K562 (cell line): ENCODE data around the gene INPP4B. TPM values are rescaled to one million over a fixed set of nuclear protein-coding genes. Genes with fewer than 3 reads are reported as not detected.

Source experiments
- ATAC-seq: fragments of 200-7000 bp; cut with Tn5 transposase; 3 replicates; pipeline ENCODE4 v1.9.1; 2020; ENCODE audit warnings: moderate library complexity
- BruUV-seq: library from RNA; stranded (reverse); fragments of 400-500 nt; replicated peaks from 2 replicates; lab custom pipeline; 2021; lab: Mats Ljungman, UMichigan
- CTCF ChIA-PET: fragments of 300-600 bp; formaldehyde crosslinking; extraction: SDS; loops from one replicate; lab custom pipeline; 2021; ENCODE audit warnings: low intra/inter-chr PET ratio; lab: Yijun Ruan, JAX
- POLR2A ChIA-PET: fragments of 300-600, 350-650 bp; sonication (Branson Sonifier 250); formaldehyde crosslinking; extraction: SDS; loops from one replicate; lab custom pipeline; 2021; ENCODE audit warnings: antibody characterized with exemption, inconsistent platforms; lab: Yijun Ruan, JAX
- DNase-seq, 4 experiments: peaks; one replicate each; pipeline versions ENCODE4 v3.0.0 to v3.0.0-alpha.2; 2011 to 2018; ENCODE audit warnings: low spot score in 3 of 4, mixed read lengths in 3 of 4; ENCODE audit errors: extremely low read depth in 1 of 4
- FAIRE-seq: peaks from 2 replicates; lab custom pipeline; 2011; peaks lifted over from hg19 to GRCh38; lab: Jason Lieb, UNC
- H2AFZ ChIP-seq: 2 replicates; pipeline ENCODE4 v1.6.0; 2011; ENCODE audit warnings: low read depth, low read length, control low read depth, inconsistent platforms
- H3K27ac ChIP-seq: fragments of 200-600 bp; 3 replicates; pipeline ENCODE4 v1.8.0; 2011; ENCODE audit warnings: low read depth, mild to moderate bottlenecking, control low read depth, inconsistent platforms, low read length, moderate library complexity, mixed read lengths; ENCODE audit errors: extremely low read depth
- H3K27me3 ChIP-seq, 2 experiments: fragments of 300-600 bp in 1 of 2; 2 replicates in 1 of 2; 3 replicates in 1 of 2; pipeline versions ENCODE4 v1.6.0 to v1.8.0; 2011; ENCODE audit warnings: inconsistent platforms in 2 of 2, low read length in 2 of 2, mild to moderate bottlenecking in 1 of 2, mixed read lengths in 1 of 2, moderate library complexity in 1 of 2; ENCODE audit not compliant: control insufficient read depth in 2 of 2, insufficient read depth in 2 of 2
- H3K36me3 ChIP-seq: fragments of 300-600 bp; 3 replicates; pipeline ENCODE4 v1.8.0; 2011; ENCODE audit warnings: mild to moderate bottlenecking, low read length, inconsistent platforms; ENCODE audit not compliant: control insufficient read depth, insufficient read depth
- H3K4me1 ChIP-seq, 2 experiments: fragments of 200-600 bp in 1 of 2; replicated peaks in 1 of 2; 2 replicates in 1 of 2; 3 replicates in 1 of 2; pipeline versions ENCODE4 v1.5.1 to v1.8.0; 2011; ENCODE audit warnings: inconsistent platforms in 2 of 2, low read length in 2 of 2, mild to moderate bottlenecking in 1 of 2, mixed read lengths in 1 of 2, moderate library complexity in 1 of 2; ENCODE audit not compliant: control insufficient read depth in 2 of 2, insufficient read depth in 2 of 2
- H3K4me2 ChIP-seq: 2 replicates; pipeline ENCODE4 v1.6.1; 2011; ENCODE audit warnings: low read length, control low read depth, inconsistent platforms, mixed read lengths; ENCODE audit not compliant: insufficient read depth
- H3K4me3 ChIP-seq: fragments of 200-600 bp; sonication (generic), shearing (Covaris generic); 2 replicates; pipeline ENCODE4 v1.5.1; 2016; ENCODE audit warnings: control low read depth, inconsistent platforms
- H3K79me2 ChIP-seq: fragments of 200-600 bp; 3 replicates; pipeline ENCODE4 v1.8.0; 2011; ENCODE audit warnings: low read length, inconsistent platforms; ENCODE audit not compliant: control insufficient read depth, insufficient read depth
- H3K9ac ChIP-seq, 2 experiments: 2 replicates each; pipeline versions ENCODE4 v1.6.0 to v1.6.1; 2011; ENCODE audit warnings: low read depth in 2 of 2, low read length in 2 of 2, control low read depth in 1 of 2, inconsistent platforms in 1 of 2, mild to moderate bottlenecking in 1 of 2, mixed read lengths in 1 of 2; ENCODE audit not compliant: insufficient read depth in 1 of 2
- H3K9me1 ChIP-seq: one replicate; pipeline ENCODE4 v1.6.0; 2011; ENCODE audit warnings: inconsistent platforms, mild to moderate bottlenecking, low read length, moderate library complexity; ENCODE audit not compliant: control insufficient read depth, insufficient read depth
- H3K9me3 ChIP-seq: replicated peaks from 2 replicates; pipeline ENCODE4 v1.5.1; 2011; ENCODE audit warnings: low read depth, low read length, inconsistent platforms; ENCODE audit not compliant: control insufficient read depth, insufficient read depth
- H4K20me1 ChIP-seq: replicated peaks from 2 replicates; pipeline ENCODE4 v1.6.1; 2011; ENCODE audit warnings: low read length, inconsistent platforms, mixed read lengths; ENCODE audit not compliant: control insufficient read depth, insufficient read depth
- ARHGAP35 ChIP-seq: fragments of 450-650 bp; IDR thresholded peaks from 2 replicates; pipeline ENCODE4 v1.6.1; 2018; ENCODE audit not compliant: partially characterized antibody
- CHD2 ChIP-seq: IDR thresholded peaks from 2 replicates; pipeline ENCODE4 v1.6.1; 2011; ENCODE audit warnings: low read depth, low read length
- CREB3L1 ChIP-seq: fragments of 450-650 bp; IDR thresholded peaks from 2 replicates; pipeline ENCODE4 v1.6.1; 2014; ENCODE audit warnings: low read depth, mild to moderate bottlenecking, moderate library complexity, borderline replicate concordance
- EP400 ChIP-seq: fragments of 450-650 bp; IDR thresholded peaks from 2 replicates; pipeline ENCODE4 v1.6.1; 2017; ENCODE audit warnings: antibody characterized with exemption, mild to moderate bottlenecking, moderate library complexity
- ETV6 ChIP-seq, 3 experiments: fragments of 150-350 bp in 1 of 3; sonication (generic) in 1 of 3; formaldehyde crosslinking in 1 of 3; IDR thresholded peaks; 2 replicates each; pipeline versions ENCODE4 v1.6.1 to v1.8.0; 2014 to 2022; ENCODE audit warnings: borderline replicate concordance in 2 of 3, low read depth in 2 of 3, antibody characterized with exemption in 1 of 3, low read length in 1 of 3, mild to moderate bottlenecking in 1 of 3, missing genetic modification reagents in 1 of 3
- HDAC1 ChIP-seq, 2 experiments: fragments of 450-650 bp; IDR thresholded peaks; 2 replicates each; pipeline ENCODE4 v1.6.1; 2016 to 2017; ENCODE audit warnings: inconsistent platforms in 1 of 2, mild to moderate bottlenecking in 1 of 2, moderate library complexity in 1 of 2
- NFE2L1 ChIP-seq: fragments of 450-650 bp; IDR thresholded peaks from 2 replicates; pipeline ENCODE4 v1.6.1; 2016; ENCODE audit warnings: missing genetic modification characterization, low read depth, mild to moderate bottlenecking, missing compliant biosample characterization, moderate library complexity, borderline replicate concordance
- NR2C1 ChIP-seq, 2 experiments: fragments of 450-650 bp; IDR thresholded peaks; 2 replicates each; pipeline ENCODE4 v1.6.1; 2017; ENCODE audit warnings: mild to moderate bottlenecking in 2 of 2, antibody characterized with exemption in 1 of 2, inconsistent platforms in 1 of 2, missing compliant biosample characterization in 1 of 2, missing genetic modification characterization in 1 of 2
- VEZF1 ChIP-seq: fragments of 200-800 bp; sonication (Bioruptor generic); IDR thresholded peaks from 2 replicates; pipeline ENCODE4 v1.6.1; 2017; ENCODE audit warnings: missing genetic modification characterization, missing compliant biosample characterization
- ZBTB33 ChIP-seq: sonication (generic); formaldehyde crosslinking; IDR thresholded peaks from 2 replicates; pipeline ENCODE4 v1.8.1; 2023; ENCODE audit warnings: mild to moderate bottlenecking, missing genetic modification reagents
- WGBS: fragments of 100-300 bp; shearing (Covaris generic); methylation state at CpG from one replicate; pipeline ENCODE4 v1.1.6; 2016; ENCODE audit warnings: low coverage, mixed read lengths; ENCODE audit not compliant: insufficient coverage; ENCODE audit errors: missing lambda C conversion rate; 5-methylcytosine and 5-hydroxymethylcytosine counted together
- in situ Hi-C: fragments of 300-500 bp; cut with MboI; formaldehyde crosslinking; loops from 4 replicates; pipeline ENCODE4 v1.15.0; 2018; ENCODE audit warnings: inconsistent platforms, mixed read lengths
- intact Hi-C: fragments of 100-400 bp; cut with micrococcal nuclease; formaldehyde crosslinking; loops from 2 replicates; pipeline ENCODE4 v1.14.2; 2022
- polyA plus RNA-seq, 8 experiments: library from polyadenylated mRNA; depleted of rRNA in 4 of 8; stranded (reverse) in 5 of 8; unstranded in 3 of 8; fragments of >200 nt; fragmentation: Nextera tagmentation in 2 of 8; fragmentation: Illumina TruSeq in 1 of 8; extraction: Ambion mirVana in 2 of 8; extraction: Trizol in 1 of 8; gene quantifications; 2 replicates each; pipeline versions ENCODE4 v1.2.1 to v1.2.3, GENCODE V29; 2011 to 2014; ENCODE audit warnings: inconsistent platforms in 1 of 8, missing spikeins in 1 of 8
- total RNA-seq, 7 experiments: library from RNA; depleted of rRNA in 6 of 7; stranded (reverse); fragments of >200 nt in 6 of 7; fragmentation: Illumina TruSeq in 2 of 7; extraction: Trizol in 2 of 7; gene quantifications; 2 replicates each; pipeline versions ENCODE4 v1.2.1 to v1.2.3, GENCODE V29; 2011 to 2021; ENCODE audit warnings: low replicate concordance in 1 of 7

INPP4B gene
- total and polyA plus RNA-seq, 9 of the 15 experiments (the other 6 are each of a cell fraction or from before 2014, with no cell fraction given), result 0.04 to 0.11 TPM; not detected in 7

GRCh38 chr4:142267101-142267500, 579.0 kb downstream of the INPP4B start:
- no peaks in the 10 kb centered on the region for H3K27me3 ChIP-seq
- no peaks in the 10 kb centered on the region for H4K20me1 ChIP-seq
- H2AFZ ChIP-seq, result no peak overlapping the region
- no peak overlapping the region for H3K9ac ChIP-seq
- H3K27ac ChIP-seq, result no peak overlapping the region
- no peaks in the 10 kb centered on the region for H3K4me1 ChIP-seq
- POLR2A ChIA-PET, result no interaction called here
- no peak for TF ChIP-seq ARHGAP35
- H3K79me2 ChIP-seq, result no peaks in the 10 kb centered on the region
- no peaks in the 10 kb centered on the region for H3K9me3 ChIP-seq
- no peak overlapping the region for H3K4me2 ChIP-seq
- no peak for ATAC-seq
- CTCF ChIA-PET, result no interaction called here
- 0% methylated on average over 3 of the region's 3 CpGs for WGBS
- no TSS peak for BruUV-seq
- no peaks in the 10 kb centered on the region for H3K36me3 ChIP-seq
- FAIRE-seq, result no peak
- in situ Hi-C loops (no loop called here), intact Hi-C loops (no loop called here)
- H3K9me1 ChIP-seq, result no peaks in the 10 kb centered on the region
- H3K4me3 ChIP-seq, result no peak overlapping the region
- no peak for DNase-seq

- Histone ChIP-seq H4K20me1 (no peaks in the 10 kb centered on the region), H2AFZ (no peak overlapping the region), H3K36me3 (no peaks in the 10 kb centered on the region), H3K9me1 (no peaks in the 10 kb centered on the region), H3K4me3 (no peak overlapping the region), H3K79me2 (no peaks in the 10 kb centered on the region), H3K4me1 (no peaks in the 10 kb centered on the region), H3K9ac (no peak overlapping the region), H3K27me3 (no peaks in the 10 kb centered on the region), H3K9me3 (no peaks in the 10 kb centered on the region), H3K27ac (no peak overlapping the region), H3K4me2 (no peak overlapping the region)
- ChIA-PET CTCF (no interaction called here), POLR2A (no interaction called here)
- WGBS, result 0% methylated on average over 2 of the region's 2 CpGs
- BruUV-seq, result no TSS peak
- DNase-seq, result no peak
- intact Hi-C loops, result no loop called here
- FAIRE-seq, result no peak
- in situ Hi-C loops, result no loop called here
- no peak for ATAC-seq
- TF ChIP-seq ETV6 (IDR thresholded peaks at IDR 0.05; ENCODE audit: borderline replicate concordance in 1 of 2, low read depth in 2 of 2, low read length in 1 of 2), result no peak
- TF ChIP-seq ETV6 (CRISPR knock-in tag; IDR thresholded peaks at IDR 0.05; ENCODE audit: borderline replicate concordance), result no peak
- no peak for TF ChIP-seq CHD2
- no peak for TF ChIP-seq HDAC1 (IDR thresholded peaks at IDR 0.05)
- no peak for TF ChIP-seq ZBTB33 (CRISPR knock-in tag)
- no peak for TF ChIP-seq VEZF1
- TF ChIP-seq NFE2L1, result no peak
- TF ChIP-seq CREB3L1, result no peak
- no peak for TF ChIP-seq NR2C1 (IDR thresholded peaks at IDR 0.05)
- no peak for TF ChIP-seq NR2C1 (tag; IDR thresholded peaks at IDR 0.05)
- TF ChIP-seq EP400, result no peak
Measured at GRCh38 chr4:142265946-142266345, 580.2 kb downstream of the INPP4B start.
